Glomerular visceral epithelial cell (primary cell): Measurements from ENCODE around the gene GNMT.
A peak's percentile ranks its signal among the peaks of the same experiment; 100 is the strongest.

ENCODE experiments used
- DNase-seq: peaks from one replicate; pipeline ENCODE4 v3.0.0-alpha.2; 2016; ENCODE audit errors: extremely low spot score

Gene GNMT

DNA sequence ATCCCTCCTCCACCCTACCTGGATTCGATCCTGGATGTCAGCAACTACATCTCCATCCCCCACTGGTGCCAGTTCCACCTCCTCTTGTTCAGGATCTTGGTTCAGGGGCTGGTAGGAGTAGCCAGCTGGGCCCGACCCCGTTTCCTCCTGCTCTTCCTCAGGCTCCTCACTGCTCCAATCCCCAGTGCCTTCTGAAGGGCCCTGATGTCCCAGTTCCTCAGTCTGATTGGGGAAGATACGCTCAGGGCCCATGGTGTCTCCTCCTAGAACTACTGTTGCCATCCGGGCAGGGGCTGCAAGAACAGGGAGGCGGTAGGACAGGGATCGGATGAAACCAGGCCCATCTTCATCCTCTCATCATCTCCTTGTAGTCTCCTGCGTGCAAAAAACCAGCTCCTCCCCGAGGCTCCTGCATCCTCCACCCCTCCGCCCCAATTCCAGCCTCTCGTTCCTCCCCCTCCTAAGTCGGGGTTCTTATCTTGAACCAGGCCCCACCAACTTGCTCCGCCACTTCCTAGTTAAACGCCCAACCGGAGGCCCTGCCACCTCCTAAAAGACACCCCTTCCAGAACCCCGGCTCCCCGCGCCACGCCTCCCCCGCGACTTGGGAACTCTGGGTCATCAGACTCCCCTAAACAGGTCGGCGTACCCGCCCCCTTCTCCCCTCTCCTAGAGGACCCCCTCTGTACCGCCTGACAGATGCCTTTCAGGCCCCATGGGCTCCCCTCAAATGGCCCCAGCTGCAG is 52.7 kb downstream of the GNMT start:
- DNase-seq, result peak; percentile 52
